Measurements from ENCODE around the gene BTBD1.

BTBD1 gene

DNA sequence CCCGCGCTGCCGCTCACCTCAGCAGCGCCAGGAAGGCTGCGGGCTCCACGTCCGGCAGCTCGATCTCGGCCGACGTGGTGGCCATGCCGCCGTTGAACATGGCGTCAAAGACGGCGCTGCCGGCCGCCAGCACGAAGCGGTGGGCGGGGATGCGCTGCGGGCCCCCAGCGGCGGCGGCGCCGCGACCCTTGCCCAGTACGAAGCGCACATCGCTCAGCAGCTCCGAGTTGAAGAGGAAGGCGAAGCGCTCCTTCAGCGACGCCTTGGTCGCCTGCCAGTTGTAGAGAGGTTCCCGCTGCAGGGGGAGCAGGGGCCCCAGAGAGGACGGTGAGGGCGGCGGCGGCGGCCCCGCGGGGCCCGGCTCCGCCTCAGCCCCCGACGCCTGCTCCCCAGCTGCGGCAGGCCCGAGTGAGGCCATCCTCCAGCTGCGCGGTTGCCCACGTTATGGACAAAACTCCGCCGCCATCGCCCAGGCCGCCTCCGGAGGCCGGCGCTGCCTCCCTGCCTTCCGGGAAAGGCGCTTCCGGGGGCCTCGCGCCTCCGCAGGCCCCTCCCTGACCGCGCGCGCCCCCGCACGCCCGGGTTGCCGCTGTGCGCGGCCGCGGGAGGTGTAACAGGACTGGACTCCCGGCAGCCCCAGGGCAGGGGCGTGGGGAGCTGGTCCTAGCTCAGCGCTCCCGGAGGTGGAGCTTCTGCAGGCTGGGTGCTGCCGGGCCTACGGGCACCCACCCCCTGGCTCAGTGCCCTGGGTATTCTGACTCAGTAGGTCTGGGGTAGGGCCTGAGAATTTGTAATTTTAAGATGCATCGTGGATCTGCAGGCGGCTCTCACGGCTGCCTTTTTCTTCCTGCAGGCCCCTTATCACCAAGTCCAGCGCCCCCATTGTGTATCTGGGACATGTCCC is at the start of gene BTBD1:
TSS of gene BTBD1 (minus strand) at position 519 of the 904 bp plus-strand sequence. CDS start at position 418, 101 bp downstream.
- DNase-seq = peak; percentile 10 to 91 (median 80)

DNA sequence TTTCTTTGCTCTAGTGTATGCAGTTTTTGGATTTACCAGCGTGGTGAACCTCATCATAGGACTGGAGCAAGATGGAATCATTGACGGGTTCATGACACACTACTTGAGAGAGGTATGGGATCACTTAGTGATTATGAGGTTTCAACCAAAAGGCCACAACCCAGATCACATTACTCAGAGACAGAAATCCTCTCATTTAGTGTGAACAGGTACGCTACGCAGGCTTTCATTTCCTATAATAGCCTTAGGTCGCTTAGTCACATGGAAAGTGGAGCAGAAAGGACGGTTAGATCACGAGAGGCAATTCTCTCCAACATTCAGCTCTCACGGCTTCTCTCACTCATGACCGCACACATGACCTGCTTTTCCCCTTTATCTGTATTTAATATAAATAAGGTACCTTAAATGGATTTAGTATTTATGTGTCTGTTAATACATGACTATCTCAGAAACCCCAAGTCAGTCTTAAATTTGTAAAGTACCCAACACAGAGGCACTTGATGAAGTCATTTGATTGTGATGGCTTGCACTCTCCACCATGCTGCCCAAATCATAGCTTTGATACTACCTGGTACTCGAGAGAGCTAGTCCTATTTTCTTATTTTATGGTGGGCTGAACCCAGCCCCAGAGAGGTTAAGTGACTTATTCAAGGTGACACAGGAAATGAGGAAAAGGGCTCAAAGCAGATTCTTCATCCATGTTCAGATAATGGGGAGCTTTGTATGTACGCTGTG is 48.9 kb upstream of the BTBD1 start:
- DNase-seq = no peak

DNA sequence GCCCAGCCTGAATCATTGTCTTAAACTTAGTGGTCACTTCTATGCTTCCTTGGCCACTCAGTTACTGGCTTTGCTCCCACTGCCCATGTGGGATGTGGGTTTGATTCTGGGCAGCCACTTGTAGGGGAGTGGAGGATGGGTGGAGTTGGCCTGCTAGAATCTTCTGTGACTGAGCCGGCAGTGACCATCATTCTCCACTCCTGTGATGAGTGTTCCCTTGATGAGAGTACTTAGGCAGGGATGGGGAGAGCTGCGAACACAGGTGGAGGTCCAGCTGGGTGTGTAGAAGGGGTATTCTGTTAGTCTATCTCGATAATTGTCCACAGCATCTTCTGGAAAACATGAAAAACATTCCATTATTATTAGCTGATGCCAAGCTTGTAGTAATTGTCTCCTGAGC is 48.4 kb upstream of the BTBD1 start:
- no peak for DNase-seq

- DNase-seq = no peak
Measured at GRCh38 chr15:83114856-83115255, 47.8 kb upstream of the BTBD1 start.

DNA sequence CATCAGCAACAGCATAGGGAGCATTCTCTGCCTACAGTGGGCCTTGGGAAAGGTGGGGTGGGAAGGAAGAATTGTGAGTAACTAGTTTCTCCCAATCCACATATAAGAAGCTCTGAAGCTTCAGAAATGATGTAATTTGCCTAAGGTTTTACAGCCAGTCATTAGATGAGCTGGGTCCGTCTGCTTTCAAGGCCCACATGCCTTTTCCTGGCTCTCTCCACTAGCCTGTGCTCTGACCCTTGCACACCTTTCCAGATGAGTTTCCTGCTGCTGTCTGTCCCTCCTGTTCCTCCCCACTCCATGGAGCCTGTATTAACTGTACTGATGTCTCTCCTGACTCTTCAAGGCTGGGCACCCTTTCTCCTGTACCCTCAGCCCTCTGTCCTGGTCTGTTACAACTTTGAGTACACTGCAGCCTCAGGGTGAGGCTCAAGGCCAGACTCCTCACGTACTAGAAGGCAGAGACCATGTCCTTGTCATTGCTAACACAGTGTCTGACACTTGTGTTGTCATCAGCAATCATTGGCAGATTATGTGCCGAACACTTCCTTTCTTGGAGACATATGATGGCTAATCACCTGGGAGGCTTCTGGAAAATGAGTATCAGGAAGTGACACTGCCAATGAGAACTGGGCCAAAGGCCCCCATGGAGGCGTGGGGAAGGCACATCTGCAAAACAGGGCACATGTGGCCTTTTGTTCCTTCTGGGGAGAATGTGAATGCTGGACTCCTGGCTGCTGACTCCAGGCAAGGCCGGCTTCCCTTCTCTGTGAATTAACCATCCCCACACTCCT is 47.0 kb upstream of the BTBD1 start:
- DNase-seq = no peak

DNA sequence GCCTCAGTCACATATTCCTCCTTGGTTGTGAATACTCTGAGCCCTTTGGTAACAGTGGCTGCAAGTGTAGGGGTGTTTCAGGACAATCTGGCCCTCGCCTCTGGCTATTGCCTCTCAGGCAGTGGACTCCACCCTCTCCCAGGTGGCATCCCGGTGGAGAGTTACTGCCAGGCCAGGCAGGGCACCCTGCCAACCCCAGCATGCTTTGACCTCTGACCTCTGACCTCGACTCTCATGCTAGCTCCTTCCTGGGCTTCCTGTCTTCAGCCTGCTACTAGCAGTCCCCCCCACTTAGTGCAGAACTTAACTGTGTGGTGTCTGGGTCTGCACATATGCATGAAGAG is 45.9 kb upstream of the BTBD1 start:
- DNase-seq = peak in 1 of 56 donors; percentile 17

DNA sequence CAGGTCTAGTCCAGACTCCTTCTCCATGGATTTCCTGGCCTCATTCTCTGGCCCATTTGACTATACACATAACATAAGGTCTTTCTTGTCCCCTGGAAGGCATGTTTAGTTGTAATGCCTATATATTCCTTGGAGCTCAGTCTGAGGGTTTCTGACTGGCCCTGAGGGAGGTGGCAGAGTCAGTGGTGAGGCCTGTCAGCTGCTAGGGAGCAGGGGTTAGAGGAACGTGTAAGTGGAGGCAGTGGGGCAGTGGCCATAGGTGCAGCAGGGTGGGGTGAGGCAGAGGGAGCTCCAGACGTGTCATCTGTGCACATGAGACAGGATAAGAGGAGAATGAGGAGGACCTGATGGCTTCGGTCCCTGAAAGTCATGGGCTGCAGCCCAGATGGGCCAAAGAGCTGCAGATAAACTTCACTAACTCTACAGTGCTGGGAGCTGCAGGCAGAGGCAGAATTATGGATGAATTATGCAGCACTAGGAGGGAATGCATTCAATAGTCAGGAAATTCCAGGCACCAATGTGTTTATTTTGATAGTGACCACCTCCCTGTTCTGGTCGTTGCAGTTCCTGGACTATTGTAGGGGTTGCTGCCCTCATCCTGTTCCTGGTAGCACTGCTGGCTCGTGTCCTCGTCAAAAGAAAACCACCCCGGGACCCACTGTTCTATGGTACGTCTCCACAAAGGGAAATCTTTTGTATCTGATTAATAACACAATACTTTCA is 45.3 kb upstream of the BTBD1 start:
- DNase-seq = no peak

GRCh38 chr15:83111149-83111548 is 44.1 kb upstream of the BTBD1 start:
- DNase-seq = no peak

DNA sequence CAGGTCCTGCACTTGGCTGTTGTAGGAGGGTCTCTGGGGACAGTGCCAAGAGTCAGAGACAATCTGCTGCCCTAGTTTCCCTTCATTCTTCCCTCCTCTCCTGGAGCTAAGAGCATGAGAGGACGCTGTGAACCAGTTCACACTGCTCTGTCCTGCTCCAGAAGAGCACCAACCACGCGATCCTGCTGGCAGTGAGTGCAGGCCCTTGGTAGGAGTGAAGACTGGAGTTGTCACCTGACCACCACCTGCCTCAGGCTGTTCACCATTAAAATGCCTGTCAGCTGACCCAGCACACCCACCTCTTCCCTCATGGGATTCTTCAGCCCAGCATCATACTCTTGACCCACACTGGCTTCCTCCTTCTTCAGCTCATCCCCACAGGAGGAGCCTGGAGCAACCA is 43.3 kb upstream of the BTBD1 start:
- DNase-seq = no peak

DNA sequence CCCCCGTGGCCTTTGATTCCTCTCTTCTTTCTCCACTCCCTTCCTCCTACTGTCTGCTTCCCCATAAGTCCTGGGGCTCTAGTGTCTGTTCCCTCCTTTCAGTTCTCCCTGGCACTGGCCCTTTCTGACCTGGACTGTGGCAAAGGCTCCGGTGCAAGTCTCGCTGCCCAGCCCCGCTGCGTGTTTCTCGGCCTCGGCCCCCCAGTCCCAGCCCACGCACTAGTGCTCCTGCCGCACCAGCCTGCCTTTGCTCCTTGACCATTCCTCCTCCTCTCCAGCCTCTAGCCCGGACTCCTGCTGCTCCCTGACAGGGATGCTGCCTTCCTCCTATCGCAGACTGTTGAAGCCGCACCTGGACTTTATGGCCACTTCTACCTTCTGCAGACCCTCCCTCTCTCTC is 42.5 kb upstream of the BTBD1 start:
- no peak for DNase-seq

GRCh38 chr15:83108266-83109219 is 41.5 kb upstream of the BTBD1 start:
- DNase-seq = peak in 32 of 56 donors; percentile 5 to 61 (median 28)

- DNase-seq = no peak
Measured at GRCh38 chr15:83107841-83108181, 40.8 kb upstream of the BTBD1 start.

- DNase-seq = peak in 2 of 56 donors; percentile 13 to 32
Measured at GRCh38 chr15:83106994-83107840, 40.2 kb upstream of the BTBD1 start, which contains the start of gene TM6SF1. TSS of gene TM6SF1 (plus strand) at chr15:83107645. CDS start at chr15:83107681, 36 bp downstream.

DNA sequence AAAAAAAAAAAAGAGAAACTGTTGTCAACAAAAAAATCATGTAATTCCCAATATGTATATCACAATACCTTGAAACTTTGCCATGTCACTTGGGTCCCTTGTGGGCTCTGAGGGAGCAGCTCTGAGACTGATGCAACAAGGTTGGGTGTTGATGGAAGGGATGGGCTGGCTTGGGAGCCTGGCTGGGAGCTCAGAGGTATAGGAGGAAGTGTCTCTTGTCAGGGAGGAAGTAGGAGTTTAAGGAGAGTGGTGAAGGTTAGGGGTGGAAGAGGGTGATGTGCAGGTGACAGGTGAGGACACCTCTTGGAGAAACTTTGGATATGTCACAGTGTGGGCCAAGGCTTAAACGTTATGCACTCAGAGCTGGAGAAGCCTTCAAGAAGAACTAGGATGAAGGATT is 38.4 kb upstream of the BTBD1 start:
- no peak for DNase-seq

DNA sequence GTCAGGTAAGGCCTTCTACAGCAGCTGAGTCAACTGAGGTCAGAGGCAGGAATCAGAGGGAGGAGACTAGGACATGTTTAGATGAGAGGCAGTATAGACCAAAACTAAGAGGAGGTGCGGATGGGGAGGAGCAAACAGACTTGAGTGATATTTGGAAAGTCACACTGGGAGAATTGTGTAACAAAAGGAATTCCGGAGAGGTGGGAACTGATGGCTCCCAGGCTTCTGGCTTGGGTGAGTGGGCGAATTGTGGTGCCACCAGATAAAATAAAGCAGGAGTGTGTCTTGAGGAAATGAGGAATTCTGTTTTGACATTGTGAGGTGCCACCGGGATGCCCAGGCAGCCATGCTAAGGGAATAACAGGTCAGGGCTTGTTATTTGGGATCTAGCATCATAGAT is 37.1 kb upstream of the BTBD1 start:
- DNase-seq = no peak

- no peak for DNase-seq
Measured at GRCh38 chr15:83102346-83102745, 35.3 kb upstream of the BTBD1 start.

DNA sequence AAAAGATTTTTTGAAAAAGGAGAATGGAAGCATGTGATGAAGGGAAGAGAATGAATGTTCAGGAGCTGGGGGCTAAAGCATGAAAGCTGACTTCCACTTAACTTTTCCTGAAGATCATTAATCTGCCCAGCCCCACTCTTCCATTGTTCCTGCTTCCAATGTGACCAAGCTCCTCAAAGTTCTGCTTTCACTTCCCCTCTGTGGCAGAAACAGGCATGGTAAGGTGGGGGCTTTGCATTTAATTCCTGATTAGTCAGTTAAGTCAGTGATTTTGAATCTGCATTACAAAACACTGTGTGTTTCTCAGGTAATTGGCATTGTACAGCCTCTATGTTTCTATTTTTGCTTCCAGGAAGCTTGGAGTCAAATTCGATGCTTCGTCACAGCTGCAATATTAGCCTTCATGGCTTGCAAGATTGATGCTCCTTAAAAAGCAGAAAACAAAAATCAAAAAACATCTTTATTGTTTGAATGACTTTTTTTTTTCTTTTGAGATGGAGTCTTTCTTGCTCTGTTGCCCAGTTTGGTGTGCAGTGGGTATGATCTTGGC is 33.1 kb upstream of the BTBD1 start:
- DNase-seq = peak in 5 of 56 donors; percentile 4 to 50 (median 11)

GRCh38 chr15:83099290-83099689 is 32.2 kb upstream of the BTBD1 start:
- no peak for DNase-seq

GRCh38 chr15:83098079-83098478 is 31.0 kb upstream of the BTBD1 start:
- no peak for DNase-seq

Data from amygdala (tissue), 56 donors.